ENCODE measurements around the gene IFT122.

DNA sequence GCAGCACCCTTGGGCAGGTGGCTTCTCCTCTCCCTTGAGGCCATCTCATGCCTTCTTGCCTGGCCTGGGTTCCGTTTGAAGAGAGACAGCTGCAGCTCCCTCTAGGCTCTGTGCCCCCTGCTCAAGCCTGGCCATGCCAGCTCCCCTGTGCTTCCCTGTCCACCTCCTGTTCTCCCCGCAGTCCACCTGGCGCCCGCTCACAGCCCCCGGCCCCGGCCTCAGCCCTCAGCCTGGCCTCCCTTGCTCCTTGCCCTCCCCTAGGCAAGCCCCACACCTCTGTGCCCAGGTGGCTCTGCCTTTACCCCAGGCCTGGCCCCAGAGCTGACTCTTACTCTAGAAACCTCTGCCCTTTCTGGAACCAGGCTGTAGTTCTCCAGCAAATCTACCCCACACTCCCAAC is 74.5 kb downstream of the IFT122 start:
- TF ChIP-seq CTCF (IDR thresholded peaks at IDR 0.05; ENCODE audit: insufficient read depth, low read length) (no peak), POLR2AphosphoS5 (IDR thresholded peaks at IDR 0.05; ENCODE audit: low read depth) (no peak), GABPA (IDR thresholded peaks at IDR 0.05; ENCODE audit: low read depth) (no peak)
- TF ChIP-seq, protein P1, sequence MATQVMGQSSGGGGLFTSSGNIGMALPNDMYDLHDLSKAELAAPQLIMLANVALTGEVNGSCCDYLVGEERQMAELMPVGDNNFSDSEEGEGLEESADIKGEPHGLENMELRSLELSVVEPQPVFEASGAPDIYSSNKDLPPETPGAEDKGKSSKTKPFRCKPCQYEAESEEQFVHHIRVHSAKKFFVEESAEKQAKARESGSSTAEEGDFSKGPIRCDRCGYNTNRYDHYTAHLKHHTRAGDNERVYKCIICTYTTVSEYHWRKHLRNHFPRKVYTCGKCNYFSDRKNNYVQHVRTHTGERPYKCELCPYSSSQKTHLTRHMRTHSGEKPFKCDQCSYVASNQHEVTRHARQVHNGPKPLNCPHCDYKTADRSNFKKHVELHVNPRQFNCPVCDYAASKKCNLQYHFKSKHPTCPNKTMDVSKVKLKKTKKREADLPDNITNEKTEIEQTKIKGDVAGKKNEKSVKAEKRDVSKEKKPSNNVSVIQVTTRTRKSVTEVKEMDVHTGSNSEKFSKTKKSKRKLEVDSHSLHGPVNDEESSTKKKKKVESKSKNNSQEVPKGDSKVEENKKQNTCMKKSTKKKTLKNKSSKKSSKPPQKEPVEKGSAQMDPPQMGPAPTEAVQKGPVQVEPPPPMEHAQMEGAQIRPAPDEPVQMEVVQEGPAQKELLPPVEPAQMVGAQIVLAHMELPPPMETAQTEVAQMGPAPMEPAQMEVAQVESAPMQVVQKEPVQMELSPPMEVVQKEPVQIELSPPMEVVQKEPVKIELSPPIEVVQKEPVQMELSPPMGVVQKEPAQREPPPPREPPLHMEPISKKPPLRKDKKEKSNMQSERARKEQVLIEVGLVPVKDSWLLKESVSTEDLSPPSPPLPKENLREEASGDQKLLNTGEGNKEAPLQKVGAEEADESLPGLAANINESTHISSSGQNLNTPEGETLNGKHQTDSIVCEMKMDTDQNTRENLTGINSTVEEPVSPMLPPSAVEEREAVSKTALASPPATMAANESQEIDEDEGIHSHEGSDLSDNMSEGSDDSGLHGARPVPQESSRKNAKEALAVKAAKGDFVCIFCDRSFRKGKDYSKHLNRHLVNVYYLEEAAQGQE (IDR thresholded peaks at IDR 0.05; ENCODE audit: insufficient replicate concordance, low read depth) = no peak
